GM10847 (cell line): ENCODE results near the gene DIAPH1.

Source experiments
- POLR2A ChIP-seq: IDR thresholded peaks from 2 replicates; pipeline ENCODE4 v1.6.1; 2011; ENCODE audit not compliant: insufficient read length; ENCODE audit errors: extremely low read depth

Gene DIAPH1

DNA sequence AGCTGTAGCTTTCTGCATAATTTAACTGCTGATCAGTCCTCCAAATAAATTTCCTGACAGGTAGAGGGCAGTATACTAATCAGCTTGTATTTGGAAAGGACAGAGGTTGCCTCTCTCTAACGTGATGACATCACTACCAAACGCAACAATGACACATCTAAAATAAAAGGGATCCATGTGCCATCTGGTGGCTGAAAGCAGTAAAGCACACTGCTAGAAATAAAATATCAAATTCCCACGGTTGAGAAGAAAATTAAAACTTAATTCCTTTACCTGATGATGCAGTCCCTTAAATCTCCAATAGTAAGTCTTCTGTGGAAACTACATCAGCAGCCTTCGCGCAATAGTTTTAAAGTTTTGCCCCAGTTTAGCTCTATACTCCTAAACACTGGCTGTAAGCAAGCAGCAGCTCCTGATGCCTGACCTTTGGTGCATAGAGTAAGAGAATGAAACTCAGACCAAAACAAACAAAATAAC is 54.5 kb downstream of the DIAPH1 start:
- no peak for TF ChIP-seq POLR2A

DNA sequence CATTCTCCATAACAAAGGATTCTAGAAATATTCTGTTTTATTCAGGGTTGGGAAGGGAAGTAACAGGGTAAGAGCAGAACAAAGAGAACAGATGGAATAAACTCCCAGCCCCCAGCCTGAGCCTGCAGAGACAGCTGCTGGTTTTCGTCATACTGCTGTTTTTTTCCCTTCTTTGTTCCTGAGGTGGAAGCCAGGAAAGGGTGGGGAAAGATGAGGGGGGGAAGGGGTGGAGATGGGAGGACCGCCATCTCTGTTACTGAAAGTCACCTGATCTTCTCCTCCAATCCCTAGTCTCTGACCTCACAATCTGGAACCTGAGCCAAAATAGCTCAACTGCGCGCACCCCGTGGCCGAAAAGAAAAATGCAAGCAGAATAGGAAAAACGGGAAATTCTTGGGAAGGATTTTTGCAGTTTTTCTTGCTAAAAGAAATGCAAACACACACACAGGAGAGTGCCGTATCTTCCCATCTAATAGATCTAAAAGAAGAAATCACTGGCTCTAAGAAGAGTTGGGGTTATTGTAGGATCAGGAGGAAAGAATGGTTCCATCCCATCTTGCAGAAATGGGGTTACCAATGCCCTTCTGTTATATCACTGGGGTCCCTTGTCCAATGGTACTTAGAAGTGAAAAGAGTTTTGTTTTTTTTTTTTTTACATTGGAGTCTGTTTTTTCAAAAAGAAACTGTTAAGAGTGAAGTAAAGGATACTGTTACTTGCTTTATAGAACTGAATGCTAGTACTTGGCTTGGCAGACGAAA is 57.9 kb downstream of the DIAPH1 start:
- no peak for TF ChIP-seq POLR2A

DNA sequence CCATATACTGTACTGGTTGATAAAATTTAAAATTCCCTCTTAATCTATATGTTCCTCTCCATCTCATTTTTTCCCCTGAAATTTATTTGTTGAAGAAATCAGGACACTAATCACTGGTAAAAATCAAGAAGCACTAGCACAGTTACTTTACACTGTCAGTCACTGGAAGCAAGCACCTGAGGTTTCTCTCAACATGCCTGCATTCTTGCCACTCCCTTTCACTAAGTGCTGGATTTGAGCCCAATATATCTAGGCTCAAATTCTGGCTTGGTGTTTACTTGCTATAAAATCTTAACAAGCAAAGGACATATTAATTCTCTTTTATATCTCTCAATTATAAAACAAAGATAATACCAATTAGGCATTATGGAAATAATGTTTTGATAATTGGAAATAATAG is 58.6 kb downstream of the DIAPH1 start:
- no peak for TF ChIP-seq POLR2A

DNA sequence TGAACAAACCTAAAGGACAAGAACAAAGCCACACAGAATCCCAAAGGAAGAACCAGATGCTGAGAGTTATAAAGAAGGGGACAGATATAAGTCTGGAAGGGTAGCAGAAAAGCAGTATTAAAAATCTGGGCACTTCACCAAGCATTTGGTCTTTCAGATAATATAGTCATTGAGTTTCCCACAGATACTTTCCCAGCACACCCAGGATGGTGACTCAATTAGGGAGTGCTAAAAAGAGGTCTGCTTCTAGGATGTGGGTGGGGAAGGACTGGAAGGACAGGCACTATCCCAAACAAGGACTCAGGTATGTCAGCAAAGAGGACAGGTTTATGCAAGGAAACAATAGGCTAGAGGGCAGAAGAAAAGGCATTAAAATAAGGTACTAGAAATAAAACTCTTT is 59.3 kb downstream of the DIAPH1 start:
- no peak for TF ChIP-seq POLR2A

DNA sequence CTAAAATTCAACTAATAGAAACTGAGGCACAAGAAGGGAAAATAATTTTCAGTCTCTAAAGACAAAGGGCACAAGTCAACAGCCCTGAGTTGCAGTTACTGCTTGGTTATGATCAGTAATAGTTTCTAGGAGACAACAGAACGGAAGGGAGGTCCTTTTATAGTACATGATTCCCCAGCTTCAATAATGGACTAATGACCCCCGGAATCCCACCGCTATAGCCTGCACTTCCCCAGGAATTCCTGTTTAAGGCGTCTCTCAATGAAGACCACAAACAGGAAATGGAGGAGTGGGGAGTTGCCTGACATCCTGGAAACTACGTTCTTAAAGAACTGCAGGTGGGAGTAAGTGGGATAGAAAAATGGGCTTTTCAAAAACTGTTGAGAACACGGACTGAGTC is 60.6 kb downstream of the DIAPH1 start:
- TF ChIP-seq POLR2A: no peak

DNA sequence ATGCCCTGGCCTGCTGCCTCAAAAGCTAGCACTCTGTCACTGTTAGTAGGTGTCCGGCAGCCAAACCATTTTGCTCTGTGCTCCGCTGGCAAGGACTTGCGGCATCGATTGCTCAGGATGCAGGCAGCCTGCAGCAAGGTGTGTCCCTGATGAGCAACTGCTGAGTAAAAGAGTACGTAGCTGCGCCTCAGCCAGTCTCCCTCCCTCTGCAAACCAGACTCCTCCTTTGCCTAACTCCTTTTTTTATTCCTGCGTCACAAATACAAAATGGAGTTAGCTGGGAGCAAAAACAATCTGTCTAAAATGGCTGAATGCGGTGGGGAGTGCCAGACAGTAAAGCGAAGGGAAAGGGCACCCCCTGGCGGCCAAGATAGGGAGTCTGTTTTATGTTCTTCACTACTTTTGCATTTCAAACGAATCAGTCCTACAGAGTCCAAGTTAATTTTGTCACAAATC is 61.1 kb downstream of the DIAPH1 start:
- TF ChIP-seq POLR2A: no peak

DNA sequence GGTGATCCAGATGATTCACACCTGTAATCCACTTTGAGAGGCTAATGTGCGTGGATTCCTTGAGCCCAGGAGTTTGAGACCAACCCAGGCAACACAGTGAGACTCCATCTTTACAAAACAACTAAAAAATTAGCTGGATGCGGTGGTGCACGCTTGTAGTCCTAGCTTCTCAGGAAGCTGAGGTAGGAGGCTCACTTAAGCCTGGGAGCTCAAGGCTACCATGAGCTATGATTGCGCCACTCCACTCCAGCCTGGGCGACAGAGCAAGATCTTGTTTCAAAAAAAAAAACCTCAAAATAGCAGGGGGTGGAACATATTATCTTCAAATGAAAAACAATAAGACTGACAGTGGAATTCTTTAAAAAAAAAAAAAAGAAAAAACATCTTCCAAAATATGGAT is 70.9 kb downstream of the DIAPH1 start:
- no peak for TF ChIP-seq POLR2A

DNA sequence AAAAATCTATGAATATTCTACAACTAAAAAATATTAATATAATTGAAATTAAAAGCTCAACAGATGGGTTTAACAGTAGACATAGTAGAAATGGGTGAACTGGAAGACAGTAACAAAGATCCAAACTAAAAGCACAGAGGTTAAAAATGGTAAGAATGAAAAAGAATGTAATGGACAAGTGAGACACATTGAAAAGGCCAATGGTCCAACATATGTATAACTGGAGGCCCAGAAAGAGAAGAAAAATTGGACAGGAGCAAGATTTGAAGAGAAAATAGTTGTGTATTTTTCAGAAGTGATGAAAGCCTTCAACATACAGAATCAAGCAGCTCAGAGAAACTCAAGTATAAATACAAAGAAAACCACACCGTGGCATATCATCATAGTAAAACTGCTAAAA is 71.3 kb downstream of the DIAPH1 start:
- no peak for TF ChIP-seq POLR2A

DNA sequence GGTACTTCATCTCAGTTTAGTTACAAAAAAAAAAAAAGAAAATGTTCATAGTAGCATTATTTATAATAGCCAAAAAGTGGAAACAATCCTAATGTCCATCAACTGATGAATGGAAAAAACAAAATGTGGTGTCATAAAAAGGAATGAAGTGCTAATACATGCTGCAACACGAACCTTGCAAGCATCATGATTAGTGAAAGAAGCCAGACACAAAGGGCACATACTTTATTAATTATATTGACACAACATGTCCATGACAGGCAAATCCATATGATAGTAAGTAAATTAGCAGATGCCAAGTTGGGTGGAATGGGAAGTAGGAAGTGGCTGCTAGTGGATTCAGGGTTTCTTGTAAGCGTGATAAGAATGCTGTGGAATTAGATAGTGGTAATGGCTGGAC is 75.7 kb downstream of the DIAPH1 start:
- no peak for TF ChIP-seq POLR2A

DNA sequence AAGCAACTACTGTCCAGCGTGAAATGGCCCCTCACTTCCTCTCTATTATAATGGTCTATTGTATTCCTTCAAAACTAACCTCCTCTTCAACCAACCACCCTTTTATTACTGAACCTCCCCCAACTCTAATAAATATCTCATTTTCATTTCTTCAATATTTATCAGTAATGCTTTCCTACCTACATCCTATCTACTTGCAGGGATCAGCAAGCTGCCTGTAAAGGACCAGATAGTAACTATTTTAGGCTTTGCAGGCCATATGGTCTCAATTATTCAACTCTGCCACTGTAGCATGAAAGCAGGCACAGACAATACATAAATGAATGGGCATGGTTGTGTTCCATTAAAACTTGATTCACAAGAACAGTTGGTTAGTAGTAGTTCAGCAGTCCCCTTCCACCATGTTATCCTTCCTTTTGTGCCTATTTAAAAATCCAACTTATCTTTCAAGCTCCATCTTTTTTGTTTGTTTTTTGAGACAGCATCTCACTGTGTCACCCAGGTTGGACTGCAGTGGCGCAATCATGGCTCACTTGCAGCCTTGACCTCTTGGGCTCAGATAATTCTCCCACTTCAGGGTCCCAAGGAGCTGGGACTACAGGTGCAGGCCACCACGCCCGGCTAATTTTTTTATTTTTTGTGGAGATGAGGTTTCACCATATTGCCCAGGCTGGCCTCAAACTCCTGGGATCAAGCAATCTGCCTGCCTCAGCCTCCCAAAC is 84.1 kb downstream of the DIAPH1 start:
- no peak for TF ChIP-seq POLR2A

DNA sequence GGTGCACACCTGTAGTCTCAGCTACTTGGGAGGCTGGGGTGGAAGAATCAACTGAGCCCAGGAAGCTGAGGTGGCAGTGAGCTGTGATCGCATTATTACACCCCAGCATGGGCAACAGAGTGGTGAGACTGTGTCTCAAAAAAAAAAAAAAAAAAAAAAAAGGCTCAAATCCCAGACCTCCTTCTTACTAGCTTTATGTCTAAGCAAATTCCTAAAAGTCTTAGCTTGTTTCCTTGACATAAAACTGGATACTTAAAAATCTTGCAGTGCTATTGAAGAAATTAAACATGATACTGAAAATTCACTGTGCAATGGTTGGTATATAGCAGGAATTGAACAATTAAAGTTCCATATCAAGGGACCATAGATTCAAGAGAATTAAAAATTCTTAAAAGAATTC is 84.9 kb downstream of the DIAPH1 start:
- no peak for TF ChIP-seq POLR2A

DNA sequence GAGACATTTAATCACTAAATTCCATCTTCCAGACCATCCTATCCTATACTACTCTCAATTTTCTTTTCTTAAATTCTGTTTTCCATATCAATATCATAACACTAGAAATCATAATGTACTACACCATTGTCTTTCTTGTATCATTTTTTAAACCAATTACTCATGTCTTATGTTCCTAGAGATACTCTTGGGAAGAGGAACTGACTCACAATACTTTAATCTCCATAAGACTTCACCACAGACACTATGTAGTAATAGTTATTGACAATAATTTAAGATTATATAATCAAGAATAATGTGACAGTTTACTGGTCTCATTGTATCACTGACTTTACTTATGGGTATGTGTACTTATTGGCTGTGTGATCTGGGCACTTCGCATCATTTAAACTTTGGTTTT is 86.1 kb downstream of the DIAPH1 start:
- TF ChIP-seq POLR2A: no peak

DNA sequence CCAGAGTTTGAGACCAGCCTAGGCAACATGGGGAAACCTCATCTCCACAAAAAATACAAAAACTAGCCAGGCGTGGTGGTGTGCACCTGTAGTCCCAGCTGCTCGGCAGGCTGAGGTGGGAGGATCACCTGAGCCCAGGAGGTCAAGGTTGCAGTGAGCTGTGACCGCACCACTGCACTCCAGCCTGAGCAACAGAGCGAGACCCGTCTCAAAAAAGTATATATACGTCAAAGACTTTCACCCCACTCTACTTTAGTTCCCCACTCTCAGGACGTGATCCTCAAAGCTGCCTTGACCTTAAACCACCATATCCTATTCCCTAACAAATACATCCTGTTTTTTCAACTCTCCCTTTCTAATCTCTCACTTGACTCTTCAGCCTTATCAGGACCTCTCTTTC is 88.9 kb downstream of the DIAPH1 start:
- no peak for TF ChIP-seq POLR2A

DNA sequence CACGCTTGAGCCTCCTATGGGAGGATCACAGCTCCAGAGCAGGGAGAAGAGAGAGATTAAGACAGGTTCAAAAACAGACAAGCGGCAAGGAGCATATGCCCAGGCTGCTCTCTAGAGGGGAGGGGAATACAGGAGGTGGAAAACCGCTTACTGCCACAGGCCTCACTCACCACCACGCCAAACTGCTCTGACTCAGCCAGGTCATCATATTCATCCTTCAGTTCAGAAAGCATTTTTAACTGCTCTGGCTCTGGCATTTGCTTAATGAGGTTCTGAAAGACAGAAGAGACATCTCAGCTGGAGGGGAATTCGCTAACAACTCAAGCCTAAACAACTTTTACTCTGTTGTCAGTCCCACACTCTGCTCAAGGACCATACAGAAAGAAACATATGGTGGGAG is 89.8 kb downstream of the DIAPH1 start:
- TF ChIP-seq POLR2A: no peak

DNA sequence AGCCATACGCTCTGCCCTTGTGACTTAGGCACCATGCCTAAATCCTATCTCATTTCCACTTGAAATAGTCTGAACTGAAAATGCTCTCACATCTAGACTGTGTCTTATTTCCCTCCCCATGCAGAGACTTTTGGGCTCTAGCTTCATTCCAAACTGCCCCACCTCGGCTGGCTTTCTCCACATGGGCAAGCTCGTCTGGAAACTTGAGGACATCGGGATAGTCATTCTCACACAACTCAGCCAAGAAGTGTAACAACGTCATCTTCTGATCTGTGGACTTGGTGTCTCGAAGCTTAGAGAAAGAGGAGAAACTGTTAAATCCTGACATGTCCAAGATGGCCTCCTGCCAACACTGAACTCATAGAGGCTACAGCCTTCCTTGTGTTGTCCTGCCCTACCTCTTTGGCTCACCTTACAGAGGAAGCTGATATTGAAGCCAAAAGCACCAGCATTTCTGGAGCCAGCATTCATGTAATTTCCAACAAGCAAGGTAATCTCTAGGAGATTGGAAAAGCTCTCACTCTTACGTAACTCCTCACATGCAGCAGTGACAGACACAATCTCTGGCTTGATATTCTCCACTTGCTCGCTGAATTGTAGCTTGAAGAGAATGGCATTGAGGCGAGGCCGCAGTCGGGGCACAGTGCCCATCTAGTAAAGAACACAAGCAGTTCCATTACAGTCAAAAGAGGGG is 90.4 kb downstream of the DIAPH1 start:
- TF ChIP-seq POLR2A: no peak

DNA sequence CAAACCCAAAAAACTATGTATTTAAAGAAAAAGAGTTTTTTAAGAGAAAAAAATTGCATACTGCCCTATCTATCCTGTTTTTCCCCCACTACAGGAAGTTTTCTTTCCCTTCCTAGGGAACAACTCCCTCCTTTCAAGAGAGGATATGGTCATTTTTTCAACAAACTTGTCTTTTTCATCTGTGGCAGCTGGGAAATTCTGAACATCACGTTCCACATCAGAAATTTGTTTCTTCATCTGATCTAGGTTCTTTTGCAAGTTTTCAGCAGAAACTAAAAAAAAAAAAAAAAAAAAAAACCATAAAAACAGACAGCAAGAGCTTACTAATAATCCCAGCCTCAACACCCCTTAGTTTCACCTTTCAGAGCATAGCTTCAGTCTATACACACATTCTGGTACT is 91.4 kb downstream of the DIAPH1 start:
- no peak for TF ChIP-seq POLR2A
